PC-9 (cell line): Measurements from ENCODE around the gene SMIM24. TPM values are rescaled to one million over a fixed set of nuclear protein-coding genes. Genes with fewer than 3 reads are reported as not detected.
"Not testable (repeated sequence)": the region's sequence is repeated elsewhere in the genome, so short reads cannot be mapped to it uniquely, and the experiment has no call there.

Experiments
- BruUV-seq: library from RNA; stranded (reverse); fragments of 400-500 nt; replicated peaks from 2 replicates; lab custom pipeline; 2021; lab: Mats Ljungman, UMichigan
- CTCF ChIA-PET: fragments of 300-600 bp; sonication (Branson Sonifier 250); formaldehyde crosslinking; loops from one replicate; lab custom pipeline; 2022; ENCODE audit warnings: antibody characterized with exemption; lab: Charles Lee
- POLR2A ChIA-PET: fragments of 300-600 bp; sonication (Branson Sonifier 250); formaldehyde crosslinking; loops from one replicate; lab custom pipeline; 2022; ENCODE audit warnings: antibody characterized with exemption; ENCODE audit not compliant: unreplicated experiment; lab: Charles Lee
- DNase-seq, 2 experiments: peaks; one replicate each; pipeline versions ENCODE4 v3.0.0 to v3.0.0-alpha.2; 2015 to 2022; ENCODE audit warnings: mixed read lengths in 1 of 2
- H2AFZ ChIP-seq: fragments of 200-600 bp; sonication (generic); 2 replicates; pipeline ENCODE4 v1.8.1; 2017; ENCODE audit warnings: antibody characterized with exemption
- H3F3A ChIP-seq: fragments of 200-600 bp; sonication (generic); 2 replicates; pipeline ENCODE4 v1.8.1; 2017; ENCODE audit warnings: antibody characterized with exemption, mild to moderate bottlenecking, low read depth; ENCODE audit not compliant: insufficient read depth
- H3K27ac ChIP-seq: fragments of 200-600 bp; sonication (generic); 2 replicates; pipeline ENCODE4 v1.6.1; 2016; ENCODE audit warnings: mixed run types
- H3K27me3 ChIP-seq: fragments of 200-600 bp; sonication (generic); 2 replicates; pipeline ENCODE4 v1.6.1; 2016; ENCODE audit warnings: low read depth, mixed run types; ENCODE audit not compliant: insufficient read depth
- H3K36me3 ChIP-seq: fragments of 200-600 bp; sonication (generic); 2 replicates; pipeline ENCODE4 v1.6.1; 2016; ENCODE audit warnings: low read depth, mixed run types
- H3K4me1 ChIP-seq: fragments of 200-600 bp; sonication (generic); replicated peaks from 2 replicates; pipeline ENCODE4 v1.6.1; 2016; ENCODE audit warnings: mixed run types; ENCODE audit not compliant: insufficient read depth
- H3K4me2 ChIP-seq: fragments of 200-600 bp; sonication (generic); 2 replicates; pipeline ENCODE4 v1.6.1; 2017; ENCODE audit warnings: mixed run types
- H3K4me3 ChIP-seq: fragments of 200-600 bp; sonication (generic); 2 replicates; pipeline ENCODE4 v1.6.1; 2016; ENCODE audit warnings: mixed run types
- H3K79me2 ChIP-seq: fragments of 200-600 bp; sonication (generic); 2 replicates; pipeline ENCODE4 v1.6.1; 2017; ENCODE audit warnings: low read depth, mixed run types
- H3K9me2 ChIP-seq: fragments of 200-600 bp; sonication (generic); 2 replicates; pipeline ENCODE4 v1.8.1; 2017; ENCODE audit warnings: mild to moderate bottlenecking; ENCODE audit not compliant: insufficient read depth
- H3K9me3 ChIP-seq: fragments of 200-600 bp; sonication (generic); 2 replicates; pipeline ENCODE4 v1.8.1; 2016; ENCODE audit warnings: low read depth; ENCODE audit not compliant: insufficient read depth
- H4K20me1 ChIP-seq: fragments of 200-600 bp; sonication (generic); 2 replicates; pipeline ENCODE4 v1.8.1; 2017; ENCODE audit not compliant: insufficient read depth
- CTCF ChIP-seq: fragments of 200-600 bp; sonication (generic); conservative IDR thresholded peaks from 2 replicates; pipeline ENCODE4 v1.6.1; 2017; ENCODE audit warnings: mixed run types, antibody characterized with exemption, mild to moderate bottlenecking, moderate library complexity
- EZH2 ChIP-seq: fragments of 200-600 bp; sonication (generic); IDR thresholded peaks from 2 replicates; pipeline ENCODE4 v1.8.0; 2017; ENCODE audit warnings: antibody characterized with exemption, low read depth
- intact Hi-C: fragments of 100-400 bp; cut with micrococcal nuclease; formaldehyde crosslinking; loops from one replicate; pipeline ENCODE4 v1.10.0; 2022; ENCODE audit not compliant: unreplicated experiment
- total RNA-seq: library from RNA; stranded (reverse); gene quantifications from 2 replicates; pipeline ENCODE4 v1.2.3, GENCODE V29; 2021

SMIM24 gene
- total RNA-seq, 1 experiment from 2014 or later = not detected

- ChIA-PET CTCF (no interaction called here), POLR2A (interaction anchor here (0.6 kb wide), 2 partner anchors 33 to 958 kb away, joined by 4 to 7 read pairs; no protein-coding TSS in a partner anchor)
- Histone ChIP-seq H3K36me3 (no peaks in the 10 kb centered on the region), H3K27ac (no peak overlapping the region), H4K20me1 (peaks cover 22% of the 10 kb centered on the region), H3K4me1 (0 out of 2 replicates have a peak, but pooled peaks cover 10% of the 10 kb centered on the region), H3K9me2 (no peaks in the 10 kb centered on the region), H3K9me3 (no peaks in the 10 kb centered on the region), H3K79me2 (peaks cover 60% of the 10 kb centered on the region), H2AFZ (no peak overlapping the region), H3F3A (peaks cover 12% of the 10 kb centered on the region; the same call in 1 of the 2 replicates), H3K4me3 (no peak overlapping the region), H3K27me3 (no peaks in the 10 kb centered on the region), H3K4me2 (no peak overlapping the region)
- no peak for TF ChIP-seq CTCF
- no peak for TF ChIP-seq EZH2
- no TSS peak for BruUV-seq
- intact Hi-C loops = no loop called here
- no peak for DNase-seq
Observed at GRCh38 chr19:3508771-3509535, 28.6 kb upstream of the SMIM24 start.

- BruUV-seq, H3K27ac ChIP-seq, POLR2A ChIA-PET, H3K4me2 ChIP-seq, H3K27me3 ChIP-seq, CTCF ChIA-PET, H3K4me3 ChIP-seq, DNase-seq, H3K9me2 ChIP-seq, H2AFZ ChIP-seq, intact Hi-C loops, H3K9me3 ChIP-seq, H3K36me3 ChIP-seq: not testable (repeated sequence)
- Histone ChIP-seq H4K20me1 (peaks cover 22% of the 10 kb centered on the region), H3F3A (peaks cover 12% of the 10 kb centered on the region; the same call in 1 of the 2 replicates), H3K4me1 (0 out of 2 replicates have a peak, but pooled peaks cover 10% of the 10 kb centered on the region), H3K79me2 (peaks cover 60% of the 10 kb centered on the region)
Observed at GRCh38 chr19:3508121-3508661, 27.9 kb upstream of the SMIM24 start.

GRCh38 chr19:3507371-3508120, 27.2 kb upstream of the SMIM24 start:
- H3K4me3 ChIP-seq = peak overlapping the region; percentile 68
- H3K4me1 ChIP-seq = 0 out of 2 replicates have a peak, but pooled peaks cover 10% of the 10 kb centered on the region
- H3K4me2 ChIP-seq = peak overlapping the region; percentile 82
- ChIA-PET CTCF (interaction anchor here (0.6 kb wide), 1 partner anchor 203 kb away, joined by 3 read pairs; no protein-coding TSS in a partner anchor), POLR2A (interaction anchor here (0.7 kb wide), 1 partner anchor 231 kb away, joined by 3 read pairs; no protein-coding TSS in a partner anchor)
- peaks cover 22% of the 10 kb centered on the region for H4K20me1 ChIP-seq
- intact Hi-C loops = no loop called here
- no peaks in the 10 kb centered on the region for H3K9me2 ChIP-seq
- H3K9me3 ChIP-seq = no peaks in the 10 kb centered on the region
- H3K27me3 ChIP-seq = no peaks in the 10 kb centered on the region
- TF ChIP-seq CTCF (no peak), EZH2 (no peak)
- BruUV-seq = TSS peak; percentile 45
- H3K79me2 ChIP-seq = peaks cover 55% of the 10 kb centered on the region
- H3K36me3 ChIP-seq = no peaks in the 10 kb centered on the region
- no peak overlapping the region for H2AFZ ChIP-seq
- H3K27ac ChIP-seq = no peak overlapping the region
- DNase-seq = no peak
- peaks cover 12% of the 10 kb centered on the region; the same call in 1 of the 2 replicates for H3F3A ChIP-seq
